Adipose tissue (tissue), 3 donors: ENCODE measurements around the gene RAB23. TPM values are rescaled to one million over a fixed set of nuclear protein-coding genes. Genes with fewer than 3 reads are reported as not detected.

ENCODE experiments used
- H3K27ac ChIP-seq: one replicate; pipeline ENCODE4 v1.5.1; 2013; ENCODE audit warnings: low read depth, low read length
- WGBS, 3 donors: extraction: QIAGEN DNeasy Blood & Tissue Kit; methylation state at CpG; one replicate each; pipeline ENCODE4 v1.1.7; 2013; 5-methylcytosine and 5-hydroxymethylcytosine counted together
- polyA plus RNA-seq, 3 donors: library from polyadenylated mRNA; stranded (reverse); fragments of 200-250 nt; gene quantifications; one replicate each; pipeline ENCODE4 v1.2.3, GENCODE V29; 2013
- donor health status: healthy with polysubstance abuse.
- donor health status: Bipolar disorder and iron deficiency.
- donor health status: healthy.

Gene RAB23
- polyA plus RNA-seq, 3 donors, result 1.0 to 16.0 (median 3.2) TPM

GRCh38 chr6:57201718-57202117 lies 20.4 kb downstream of the RAB23 start:
- 62 to 83% (median 75%) methylated on average over 1 of the region's 1 CpG for WGBS, 3 donors
- H3K27ac ChIP-seq, result no peak overlapping the region

GRCh38 chr6:57198926-57199636 lies 23.0 kb downstream of the RAB23 start:
- WGBS, 3 donors, result 71 to 85% (median 76%) methylated on average over 6 of the region's 6 CpGs
- H3K27ac ChIP-seq, result no peak overlapping the region

- H3K27ac ChIP-seq, result no peak overlapping the region
- 84 to 86% (median 85%) methylated on average over 2 of the region's 2 CpGs for WGBS, 3 donors
Measured at GRCh38 chr6:57195457-57195856, 26.6 kb downstream of the RAB23 start.

DNA sequence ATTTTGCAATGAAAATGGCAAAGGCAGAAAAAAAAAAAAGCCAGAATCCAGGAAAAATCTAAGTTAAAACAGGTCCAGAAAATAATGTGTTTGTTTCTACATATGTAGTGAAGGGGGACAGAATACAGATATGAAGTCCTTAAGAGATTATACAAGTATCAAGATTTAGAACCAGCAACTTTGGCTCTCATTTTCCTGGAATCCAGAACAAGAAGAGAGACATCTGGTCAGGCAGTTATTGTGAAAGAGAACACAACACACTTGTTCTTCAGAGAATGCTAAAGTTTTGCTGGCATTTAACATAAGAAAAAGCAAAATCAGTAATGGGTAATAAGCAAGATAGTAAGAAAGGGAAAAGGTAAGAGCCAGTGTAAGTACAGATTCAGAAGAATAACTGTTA lies 28.9 kb downstream of the RAB23 start:
- H3K27ac ChIP-seq, result no peak overlapping the region

- H3K27ac ChIP-seq, result no peak overlapping the region
- 71 to 76% (median 73%) methylated on average over 2 of the region's 2 CpGs for WGBS, 3 donors
Measured at GRCh38 chr6:57190140-57190539, 32.0 kb downstream of the RAB23 start.

DNA sequence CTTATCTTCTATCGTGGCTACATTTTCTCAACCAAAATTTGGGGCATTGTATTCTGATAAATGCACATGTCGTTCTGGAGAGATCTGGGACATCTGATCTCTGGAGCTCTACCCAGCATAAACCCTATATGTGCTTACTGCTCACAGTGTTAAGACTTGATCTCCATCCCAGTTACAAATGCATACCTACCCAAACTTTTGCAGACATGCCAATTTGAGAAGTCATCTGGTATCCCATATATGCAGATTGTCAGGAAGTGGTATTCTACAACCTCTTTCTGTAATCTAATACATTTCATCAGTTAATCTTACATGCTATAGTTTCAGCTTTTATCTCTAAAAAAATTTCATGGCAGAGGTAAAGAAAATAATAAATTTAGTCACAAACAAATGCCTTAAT lies 38.8 kb downstream of the RAB23 start:
- no peak overlapping the region for H3K27ac ChIP-seq
- 81 to 92% (median 87%) methylated on average over 2 of the region's 2 CpGs for WGBS, 3 donors

DNA sequence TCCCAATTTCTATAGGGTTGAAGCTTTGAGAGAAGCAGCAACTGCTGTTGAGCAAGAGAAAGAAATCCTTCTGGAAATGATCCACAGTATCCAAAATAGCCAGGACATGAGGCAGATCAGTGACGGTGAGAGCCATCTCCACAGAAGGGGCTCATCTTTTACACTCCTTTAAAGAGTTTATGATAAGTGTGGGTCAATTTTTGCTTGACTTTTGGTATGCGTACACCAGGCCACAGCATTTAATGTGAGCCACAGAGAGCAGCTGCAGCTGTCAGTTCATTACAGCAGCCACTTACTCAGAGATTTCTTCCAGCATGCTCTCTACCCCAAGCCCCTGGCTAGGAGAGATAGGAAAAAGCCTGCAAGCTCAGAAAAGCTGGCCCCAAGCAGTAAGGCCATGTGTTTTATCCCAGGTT lies 40.1 kb downstream of the RAB23 start:
- WGBS, 3 donors, result 90% methylated on average over 2 of the region's 2 CpGs
- no peak overlapping the region for H3K27ac ChIP-seq

DNA sequence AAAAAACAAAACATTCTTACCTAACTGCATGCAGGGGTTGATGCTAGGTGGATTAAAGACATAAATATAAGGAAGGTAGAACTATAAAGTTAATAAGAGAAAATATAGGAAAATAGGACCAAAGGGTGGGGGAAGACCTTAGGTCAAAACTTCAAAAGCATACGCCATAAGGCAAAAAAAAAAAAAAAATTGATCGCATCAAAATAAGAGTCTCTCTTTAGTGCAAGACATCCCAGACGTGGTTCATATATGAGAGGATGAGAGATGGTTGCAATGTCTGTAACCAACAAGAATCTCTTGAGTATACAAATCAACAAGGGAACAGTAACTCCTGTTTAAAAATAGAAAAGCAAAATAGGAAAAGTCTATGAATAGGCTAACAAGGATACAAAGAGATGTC lies 41.5 kb downstream of the RAB23 start:
- no peak overlapping the region for H3K27ac ChIP-seq
- 86 to 96% (median 91%) methylated on average over 3 of the region's 3 CpGs for WGBS, 3 donors

DNA sequence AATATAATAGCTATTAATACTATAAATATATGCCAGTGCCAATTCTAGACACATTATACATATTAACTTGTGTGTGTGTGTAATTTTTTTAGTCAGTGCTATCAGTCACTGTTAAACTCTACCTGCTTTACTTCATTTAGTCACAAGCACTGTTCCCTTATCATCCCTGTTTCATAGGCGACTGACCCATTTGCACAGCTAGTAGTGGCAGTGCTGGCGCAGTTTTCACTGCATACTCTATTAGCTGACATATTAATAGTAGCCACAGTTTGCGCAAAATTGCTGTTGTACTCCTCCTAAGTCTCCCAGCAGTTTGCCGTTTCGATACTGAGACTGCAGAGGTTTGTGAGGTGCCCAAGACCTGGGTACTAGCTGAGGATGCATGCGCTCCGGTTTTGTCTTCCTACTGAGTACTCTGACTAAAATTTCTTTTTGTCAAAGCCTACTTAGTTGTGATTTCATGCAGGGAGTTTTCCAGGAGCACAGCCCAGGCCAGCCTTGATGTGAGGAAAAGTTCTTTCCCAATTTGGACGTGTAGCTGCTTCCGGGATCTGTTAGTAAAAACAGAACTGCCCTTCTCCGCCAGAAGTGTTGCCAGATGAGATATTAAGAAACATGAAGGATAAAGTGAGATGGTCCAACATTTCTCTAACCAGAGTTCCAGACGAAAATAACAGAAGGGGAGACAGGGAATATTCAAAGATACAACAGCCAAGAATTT lies 44.4 kb downstream of the RAB23 start:
- WGBS, 3 donors, result 62 to 81% (median 63%) methylated on average over 11 of the region's 11 CpGs
- no peak overlapping the region for H3K27ac ChIP-seq

DNA sequence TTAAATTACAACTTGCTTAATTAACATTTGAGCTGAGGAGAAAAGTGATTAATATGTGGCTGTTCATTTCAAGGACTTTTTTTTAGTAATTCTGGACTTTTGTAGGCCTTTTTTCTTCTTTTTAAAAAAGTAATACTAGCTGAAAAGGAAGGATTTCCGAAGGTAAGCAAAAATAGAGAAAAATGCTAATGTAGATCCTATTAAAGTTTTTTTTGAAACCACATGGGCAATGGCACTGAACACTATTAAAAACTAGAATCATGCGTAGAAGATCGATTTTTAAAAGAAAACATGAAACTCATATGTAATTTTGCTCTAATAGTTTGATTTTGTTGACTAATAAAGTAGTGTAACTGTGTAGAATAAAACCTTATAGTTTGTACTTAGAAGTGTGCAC lies 47.6 kb downstream of the RAB23 start:
- 92 to 95% (median 94%) methylated on average over 3 of the region's 3 CpGs for WGBS, 3 donors
- no peak overlapping the region for H3K27ac ChIP-seq

DNA sequence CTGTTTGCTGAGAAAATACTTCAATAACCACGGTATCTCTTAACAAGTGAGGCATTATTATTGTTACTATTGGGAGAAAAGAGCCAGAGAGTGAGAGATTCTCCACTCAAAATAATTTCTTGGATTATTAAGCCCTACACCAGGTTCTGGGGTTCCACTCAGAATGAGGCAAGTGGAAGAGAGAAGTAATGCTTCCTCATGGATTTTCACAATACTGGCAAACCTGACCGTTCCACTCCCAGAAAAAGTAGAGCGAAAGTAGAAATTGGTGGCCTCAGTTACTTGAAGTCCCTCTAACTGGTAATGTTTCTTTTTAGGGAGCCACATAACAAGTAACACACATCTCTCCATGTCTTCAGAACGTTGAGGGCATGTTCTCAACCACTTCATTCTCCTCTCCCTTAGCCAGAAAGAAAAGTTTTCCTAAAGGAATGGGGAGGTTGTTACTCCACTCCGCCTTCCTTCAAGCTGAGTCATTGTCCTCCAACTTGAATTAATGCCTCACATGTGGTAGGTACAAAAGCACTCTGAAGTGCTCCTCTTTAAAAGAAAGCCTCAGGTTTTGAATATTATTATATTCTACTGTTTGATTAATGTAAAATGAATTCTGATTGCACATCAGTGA lies 48.1 kb downstream of the RAB23 start:
- H3K27ac ChIP-seq, result no peak overlapping the region
- WGBS, 3 donors, result 51 to 76% (median 53%) methylated on average over 5 of the region's 5 CpGs

- 6 to 11% (median 10%) methylated on average over 19 of the region's 19 CpGs for WGBS, 3 donors
Measured at GRCh38 chr6:57173056-57173885, 48.8 kb downstream of the RAB23 start.

GRCh38 chr6:57172136-57173055 lies 49.7 kb downstream of the RAB23 start, which contains the start of gene BAG2:
Gene BAG2, plus strand, starts transcription at chr6:57172326. Its CDS starts 372 bp downstream, at chr6:57172698.
- H3K27ac ChIP-seq, result no peak within 1 kb of the TSS
- 0 to 1% (median 1%) methylated on average over 97 of the region's 97 CpGs for WGBS, 3 donors

More at GRCh38 chr6:57173056-57173885, 48.8 kb downstream of the RAB23 start:
- H3K27ac ChIP-seq, result no peak overlapping the region

- no peak overlapping the region for H3K27ac ChIP-seq
- WGBS, 3 donors, result 94 to 100% (median 95%) methylated on average over 1 of the region's 1 CpG
Measured at GRCh38 chr6:57165080-57165479, 57.0 kb downstream of the RAB23 start.

GRCh38 chr6:57163956-57164355 lies 58.2 kb downstream of the RAB23 start:
- 84 to 99% (median 89%) methylated on average over 2 of the region's 2 CpGs for WGBS, 3 donors
- H3K27ac ChIP-seq, result no peak overlapping the region

DNA sequence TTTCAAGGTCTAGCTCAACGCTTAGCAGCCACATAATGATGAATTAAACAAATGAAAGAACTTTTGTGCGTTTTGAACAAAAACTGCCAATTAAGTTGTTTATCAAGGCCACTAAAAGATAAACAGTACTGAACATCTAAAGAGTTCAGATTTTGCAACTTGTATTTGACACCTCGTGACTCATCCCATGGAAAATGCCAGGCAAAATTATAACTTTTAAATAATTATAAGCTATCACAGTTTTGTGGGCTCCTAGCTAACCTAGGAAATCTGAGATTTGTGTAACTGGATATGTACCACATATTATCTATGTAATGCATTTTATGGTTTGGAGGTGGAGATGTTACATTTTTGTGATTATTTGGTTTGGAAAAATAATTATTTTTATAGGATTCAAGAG lies 59.6 kb downstream of the RAB23 start:
- no peak overlapping the region for H3K27ac ChIP-seq
- 67 to 96% (median 93%) methylated on average over 3 of the region's 3 CpGs for WGBS, 3 donors

DNA sequence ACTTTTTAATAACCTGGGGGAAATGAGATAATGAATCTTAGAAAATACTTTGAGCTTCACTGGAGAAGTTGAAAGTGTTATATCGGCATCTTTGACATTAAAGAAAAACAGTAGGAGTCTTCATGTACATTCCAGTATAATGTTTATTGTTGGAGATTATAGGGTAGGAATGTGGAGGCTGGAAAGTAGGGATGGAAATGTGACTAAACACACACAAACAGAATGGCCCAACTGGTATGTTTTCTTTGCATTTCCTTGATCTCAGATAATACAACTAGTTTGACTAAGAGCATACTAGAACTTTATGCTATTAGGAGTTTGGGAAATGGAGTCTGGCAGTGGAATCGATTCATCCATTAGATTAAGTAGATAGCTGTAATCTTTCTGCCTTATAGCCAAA lies 60.1 kb downstream of the RAB23 start:
- H3K27ac ChIP-seq, result no peak overlapping the region
- 71 to 99% (median 94%) methylated on average over 2 of the region's 2 CpGs for WGBS, 3 donors

DNA sequence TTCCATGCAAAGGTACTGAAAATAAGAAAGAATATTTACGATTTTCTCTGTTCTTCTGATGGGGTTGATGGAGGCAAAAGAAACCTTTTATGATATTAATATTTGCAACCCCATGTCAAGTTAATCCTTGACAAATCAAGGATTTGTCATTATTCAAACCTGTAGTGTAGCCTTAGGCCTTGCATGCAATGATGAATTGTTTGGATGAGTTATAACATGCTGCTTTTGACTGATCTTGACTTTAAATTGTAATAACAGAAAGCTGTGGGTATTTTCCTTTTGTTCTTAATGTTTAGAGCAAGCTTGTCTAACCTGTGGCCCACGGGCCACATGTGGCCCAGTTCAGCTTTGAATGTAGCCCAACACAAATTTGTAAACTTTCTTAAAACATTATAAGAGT lies 63.0 kb downstream of the RAB23 start:
- WGBS, 3 donors, result 93 to 98% (median 95%) methylated on average over 2 of the region's 2 CpGs
- H3K27ac ChIP-seq, result no peak overlapping the region
